HG03342 (cell line): ENCODE results near the gene CSF3R.

ENCODE experiments used
- ATAC-seq: cut with Tn5 transposase; IDR thresholded peaks from one replicate; pipeline ENCODE4 v1.9.1; 2021; ENCODE audit warnings: mild to moderate bottlenecking, moderate library complexity; ENCODE audit not compliant: unreplicated experiment

CSF3R gene

GRCh38 chr1:36482724-36483388 is at the start of gene CSF3R:
CSF3R (minus strand) TSS chr1:36482913; CDS start chr1:36479496, 3,417 bp downstream.
- no peak for ATAC-seq

DNA sequence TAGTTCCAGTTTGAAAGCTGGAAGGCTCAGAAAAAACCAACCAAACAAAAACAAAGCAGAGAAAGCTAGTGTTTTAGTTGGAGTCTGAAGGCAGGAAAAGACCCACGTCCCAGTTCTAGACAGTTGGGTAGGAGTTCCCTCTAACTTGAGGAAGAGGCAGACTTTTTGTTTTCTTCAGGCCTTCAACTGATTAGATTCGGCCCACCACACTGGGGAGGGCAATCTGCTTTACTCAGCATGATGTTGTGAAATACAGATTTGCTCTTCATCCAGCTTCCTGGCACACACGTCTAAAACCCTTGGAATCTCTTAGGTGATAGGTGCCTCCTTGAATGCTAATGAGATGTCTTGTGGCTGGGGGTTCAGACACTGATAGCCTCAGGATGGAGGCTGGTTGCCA is 49.1 kb upstream of the CSF3R start:
- no peak for ATAC-seq

- no peak for ATAC-seq
These were observed 48.1 kb upstream of the CSF3R start for GRCh38 chr1:36530791-36531190.

- ATAC-seq: no peak
These were observed 47.5 kb upstream of the CSF3R start for GRCh38 chr1:36530261-36530660.

- no peak for ATAC-seq
These were observed 47.1 kb upstream of the CSF3R start for GRCh38 chr1:36529769-36530260.

DNA sequence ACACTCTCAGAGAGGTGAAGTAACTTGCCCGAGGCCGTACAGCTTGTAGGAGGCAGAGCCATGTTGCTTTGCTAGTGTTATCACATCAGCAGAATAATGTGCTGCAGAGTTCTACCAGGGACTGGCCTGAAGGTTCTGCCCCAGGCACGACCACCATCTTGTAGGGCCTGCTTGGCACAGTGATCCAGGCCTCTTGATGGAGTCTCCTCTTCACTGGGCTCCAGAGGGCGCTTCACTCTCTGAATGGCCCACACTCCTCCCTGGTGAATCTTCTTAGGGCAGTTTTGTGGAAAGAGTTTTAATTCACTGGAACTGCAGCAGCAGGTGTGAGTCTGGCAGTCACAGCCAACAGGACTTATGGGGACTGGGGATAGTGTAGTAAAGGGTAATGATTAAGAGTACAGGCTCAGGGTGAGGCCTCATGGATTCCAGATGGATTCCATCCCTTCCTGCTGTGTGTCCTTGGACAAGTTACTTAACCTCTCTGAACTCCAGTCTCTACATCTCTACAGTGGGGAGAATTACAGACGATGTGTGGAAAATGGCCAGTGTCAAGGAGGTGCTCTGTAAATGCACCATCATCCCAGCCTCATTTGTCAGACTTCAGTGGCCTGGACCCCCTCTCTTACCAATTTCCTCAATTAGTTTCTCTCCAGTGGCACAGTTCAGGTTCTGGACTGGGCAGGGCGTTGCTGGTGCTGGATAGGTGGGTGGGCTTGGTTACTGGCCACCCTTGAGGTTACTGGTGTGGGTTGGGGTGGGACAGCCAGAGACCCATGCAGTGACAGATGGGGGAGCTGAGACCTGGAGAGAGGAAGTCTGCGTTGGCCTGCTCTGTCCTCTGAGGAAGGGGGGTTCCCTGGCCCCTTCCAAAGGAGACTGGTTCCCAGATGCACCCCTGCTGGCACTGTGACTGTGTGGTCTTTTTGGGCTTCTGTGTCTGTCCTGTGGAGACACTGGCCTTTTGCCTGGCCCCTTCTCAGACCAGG is 45.9 kb upstream of the CSF3R start:
- no peak for ATAC-seq

- no peak for ATAC-seq
These were observed 42.5 kb upstream of the CSF3R start for GRCh38 chr1:36525166-36525565.

GRCh38 chr1:36524359-36525062 is 41.8 kb upstream of the CSF3R start:
- ATAC-seq: no peak

DNA sequence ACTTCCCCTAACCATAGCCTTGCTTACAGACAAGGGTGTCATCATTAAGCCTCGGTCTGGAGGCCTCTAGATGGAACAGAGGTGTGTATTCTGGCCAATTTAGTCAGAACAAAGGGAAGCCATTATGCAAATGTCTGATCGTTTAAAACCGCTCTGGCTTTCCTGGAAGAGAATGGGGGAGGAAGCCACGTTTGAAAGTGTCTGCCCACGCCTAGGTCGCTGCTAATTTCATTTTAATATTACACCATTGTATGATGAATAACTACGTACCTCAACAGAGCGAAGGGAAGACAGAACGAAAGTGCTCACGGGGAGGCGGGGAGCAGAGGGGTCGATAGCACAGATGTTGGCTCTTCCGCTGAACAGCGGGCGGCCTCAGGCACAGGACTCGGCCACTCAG is 41.1 kb upstream of the CSF3R start:
- ATAC-seq: no peak

GRCh38 chr1:36523230-36523495 is 40.5 kb upstream of the CSF3R start:
- no peak for ATAC-seq

DNA sequence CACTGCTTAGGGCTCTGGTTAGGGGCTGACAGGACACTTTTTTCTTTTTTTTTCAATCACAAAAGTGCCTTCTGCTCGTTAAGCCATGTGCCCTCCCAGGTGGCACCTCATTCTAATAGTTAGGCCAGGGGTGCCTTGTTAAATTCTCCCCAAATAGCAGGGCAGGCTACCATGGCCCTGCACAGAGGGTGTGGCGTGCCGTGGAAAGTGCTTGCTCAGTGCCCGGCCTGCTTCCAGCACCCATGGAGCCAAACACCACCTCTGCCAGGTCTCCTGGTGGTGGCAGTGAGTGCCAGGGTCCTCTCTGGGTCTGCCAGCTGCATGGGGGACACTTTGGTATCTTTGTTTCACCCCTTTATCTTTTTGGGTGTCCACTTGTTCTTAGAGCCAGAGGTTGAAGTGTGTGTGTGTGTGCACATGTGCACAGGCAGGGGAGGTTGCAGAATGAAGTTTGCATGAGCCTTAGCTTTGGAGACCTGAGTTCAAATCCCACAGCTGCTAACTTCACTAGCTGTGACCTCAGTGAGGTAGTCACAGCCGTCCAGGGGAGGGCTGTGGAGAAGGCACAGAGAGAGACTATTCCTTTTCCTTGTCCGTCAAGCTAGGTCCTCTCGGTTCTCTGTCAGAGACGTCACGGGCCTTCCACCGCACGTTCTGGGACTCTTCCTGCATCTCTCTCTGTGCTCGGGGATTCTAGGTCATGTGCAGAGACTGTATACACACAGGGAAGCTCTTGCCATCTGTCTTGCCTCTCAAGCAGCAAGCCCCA is 39.9 kb upstream of the CSF3R start:
- ATAC-seq: no peak

DNA sequence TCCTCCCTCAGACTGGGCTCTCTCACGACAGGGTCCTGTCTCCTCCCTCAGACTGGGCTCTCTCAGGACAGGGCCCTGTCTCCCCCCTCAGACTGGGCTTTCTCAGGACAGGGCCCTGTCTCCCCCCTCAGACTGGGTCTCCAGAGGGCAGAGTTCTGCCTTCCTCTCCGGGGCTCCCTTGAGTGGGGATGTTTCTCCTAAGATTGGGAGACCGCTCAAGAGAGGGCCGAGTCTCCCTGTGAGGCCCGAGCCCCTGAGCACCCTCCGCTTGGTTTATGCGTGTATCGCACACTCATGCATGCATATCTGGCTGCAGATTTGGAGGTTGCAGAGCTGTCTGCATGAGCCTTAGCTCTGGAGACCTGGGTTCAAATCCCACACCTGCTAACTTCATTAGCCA is 39.3 kb upstream of the CSF3R start:
- ATAC-seq: no peak

DNA sequence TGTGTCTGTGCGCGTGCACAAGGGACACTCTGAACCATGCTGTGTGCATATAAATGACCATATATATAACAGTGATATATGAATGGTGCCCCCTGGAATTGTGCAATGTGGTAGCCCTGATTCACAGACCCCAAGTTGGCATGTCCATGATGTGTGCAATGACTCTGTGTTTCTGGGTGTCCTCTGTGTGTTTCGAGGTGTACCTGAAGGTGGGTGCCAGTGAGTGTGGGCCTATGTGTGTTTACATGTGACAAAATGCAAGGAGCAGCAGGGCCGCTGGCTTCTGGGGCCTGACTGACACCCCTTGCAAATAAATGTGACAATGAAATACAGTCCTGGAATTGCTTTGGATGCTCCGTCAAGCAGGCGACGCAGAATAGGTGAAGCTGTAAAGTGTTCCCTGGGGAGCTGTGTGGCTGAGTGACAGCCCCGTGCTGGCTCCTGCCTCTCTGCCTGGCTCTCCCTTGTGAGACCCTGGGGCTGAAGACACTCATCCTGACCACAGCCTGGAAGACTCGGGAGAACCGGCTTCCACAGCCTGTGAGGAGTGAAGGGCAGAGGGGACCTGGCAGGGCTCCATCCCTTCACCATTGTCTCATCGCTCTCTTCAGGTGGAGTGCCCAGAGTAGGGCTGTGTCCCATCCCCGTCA is 38.2 kb upstream of the CSF3R start:
- ATAC-seq: no peak

- no peak for ATAC-seq
These were observed 37.3 kb upstream of the CSF3R start for GRCh38 chr1:36520056-36520455.

DNA sequence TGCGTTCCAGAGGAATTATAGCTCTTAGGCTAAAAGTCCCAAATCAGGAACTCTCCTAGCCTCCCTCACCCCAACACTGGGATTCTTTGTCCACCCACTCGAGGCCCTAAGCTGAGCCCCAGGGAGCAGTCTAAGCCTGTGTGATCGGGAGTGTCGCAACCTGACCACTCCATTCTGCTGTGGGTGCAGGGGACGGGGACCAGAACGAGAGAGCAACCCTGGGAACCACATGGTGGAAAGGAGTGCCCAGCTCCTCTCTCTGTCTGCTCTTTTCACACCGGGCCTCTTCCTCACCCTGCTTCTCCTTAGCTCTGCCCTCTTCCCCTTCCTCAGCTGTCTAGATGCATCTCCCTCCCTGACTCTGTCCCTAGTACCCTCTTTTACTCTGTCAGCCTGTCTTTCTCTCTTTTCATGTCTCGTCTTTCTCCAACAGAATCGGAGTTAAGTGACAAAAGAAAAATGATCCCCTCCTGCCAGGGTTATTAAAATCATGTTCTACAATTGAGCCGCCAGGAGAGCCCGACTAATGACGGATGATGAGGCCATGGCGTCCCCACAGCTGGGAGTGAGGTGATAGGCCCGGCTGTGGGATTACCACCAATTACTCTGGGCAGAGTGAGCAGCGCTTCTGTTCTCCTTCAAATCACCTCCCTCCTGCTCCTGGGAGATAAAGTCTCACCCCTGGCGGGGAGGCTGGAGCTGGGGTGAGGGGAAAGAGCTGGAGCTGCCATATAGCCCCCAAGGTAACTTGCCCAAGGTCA is 34.5 kb upstream of the CSF3R start:
- ATAC-seq: no peak

GRCh38 chr1:36516372-36517010 is 33.8 kb upstream of the CSF3R start:
- no peak for ATAC-seq

DNA sequence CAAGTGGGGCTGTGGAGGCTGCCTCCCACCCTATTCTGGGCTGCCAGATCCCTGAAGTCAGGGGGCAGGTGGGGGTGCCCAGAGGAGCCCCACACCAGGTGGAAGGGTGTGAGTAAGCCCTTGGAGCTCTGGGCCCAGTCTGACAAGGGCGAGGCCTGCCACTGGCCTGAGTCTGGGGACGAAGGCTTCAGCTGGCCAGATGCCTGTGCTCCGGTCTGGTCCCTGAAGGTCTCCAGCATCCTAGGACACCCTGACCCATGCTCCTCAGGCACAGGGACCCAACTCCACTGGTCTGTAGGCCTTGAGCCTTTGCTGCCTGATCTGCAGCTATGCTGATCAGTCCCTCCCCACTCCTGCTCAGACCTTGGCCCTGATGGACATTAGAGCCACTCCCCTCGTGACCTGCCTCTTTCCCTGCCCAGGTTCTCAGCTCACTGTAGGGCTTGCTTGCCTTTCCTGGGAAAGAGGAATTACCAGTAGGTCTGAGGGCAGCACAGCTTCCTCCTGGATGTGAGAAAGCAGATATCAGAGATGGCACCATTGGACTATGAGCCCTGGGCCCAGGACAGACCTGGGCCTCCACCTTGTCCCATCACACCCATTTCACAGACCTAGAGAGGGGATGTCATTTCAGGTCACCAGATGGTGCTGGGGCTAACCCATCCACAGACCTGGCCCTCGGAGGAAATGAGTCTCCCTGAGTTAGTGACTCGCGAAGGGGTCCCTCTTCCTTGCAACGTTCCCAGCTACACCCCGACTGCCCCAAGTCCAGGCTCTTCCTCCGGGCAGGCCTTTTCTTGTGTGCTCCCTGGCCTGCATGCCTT is 32.8 kb upstream of the CSF3R start:
- ATAC-seq: no peak

DNA sequence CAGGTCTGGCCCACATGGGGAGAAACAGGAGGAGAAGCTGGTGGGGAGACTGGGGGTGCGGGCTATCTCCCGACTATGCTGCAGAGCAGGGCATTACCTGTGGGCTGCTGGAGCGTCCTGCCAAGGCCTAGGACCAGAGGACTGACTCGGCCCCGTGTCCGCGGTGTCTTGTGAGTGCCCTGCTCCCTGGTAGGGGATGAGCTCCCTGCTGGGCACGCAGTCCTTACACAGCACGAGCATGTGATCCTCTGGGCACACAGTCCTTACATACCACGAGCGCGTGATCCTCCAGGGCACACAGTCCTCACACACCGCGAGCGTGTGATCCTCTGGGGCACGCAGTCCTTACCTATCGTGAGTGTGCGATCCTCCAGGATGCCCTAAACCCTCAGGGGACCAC is 31.8 kb upstream of the CSF3R start:
- ATAC-seq: no peak
